Measurements from ENCODE around the gene GLRB.
A peak's percentile ranks its signal among the peaks of the same experiment; 100 is the strongest.
"Not testable (repeated sequence)": the region's sequence is repeated elsewhere in the genome, so short reads cannot be mapped to it uniquely, and the experiment has no call there.

The GLRB gene

GRCh38 chr4:157141976-157142375 is 66.0 kb downstream of the GLRB start:
- no peak for DNase-seq

GRCh38 chr4:157143369-157143768 is 67.4 kb downstream of the GLRB start:
- no peak for DNase-seq

DNA sequence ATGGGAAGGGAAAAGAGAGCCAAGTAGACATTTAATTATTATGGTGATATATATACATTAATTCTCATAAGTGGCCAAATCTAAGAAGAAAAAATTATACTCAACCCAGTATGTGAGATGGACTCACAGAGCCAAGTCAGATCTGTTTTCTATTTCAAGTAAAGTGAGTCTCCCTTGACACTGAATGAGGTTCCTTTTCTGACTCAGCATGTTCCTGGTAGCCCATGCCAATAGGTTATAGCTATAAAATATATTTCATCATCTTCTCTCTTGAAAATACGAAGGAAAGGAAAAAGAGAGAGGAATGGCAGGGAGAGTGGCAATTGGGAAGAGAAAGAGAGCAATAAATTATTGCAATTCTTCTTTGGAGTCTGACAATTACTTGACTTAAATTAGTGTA is 75.8 kb downstream of the GLRB start:
- no peak for DNase-seq

- no peak for DNase-seq
Measured at GRCh38 chr4:157165935-157166610, 90.1 kb downstream of the GLRB start.

- DNase-seq = no peak
Measured at GRCh38 chr4:157170321-157170720, 94.4 kb downstream of the GLRB start.

GRCh38 chr4:157172011-157172410 is 96.1 kb downstream of the GLRB start:
- no peak for DNase-seq

- DNase-seq = not testable (repeated sequence)
Measured at GRCh38 chr4:157180268-157180667, 104.3 kb downstream of the GLRB start.

DNA sequence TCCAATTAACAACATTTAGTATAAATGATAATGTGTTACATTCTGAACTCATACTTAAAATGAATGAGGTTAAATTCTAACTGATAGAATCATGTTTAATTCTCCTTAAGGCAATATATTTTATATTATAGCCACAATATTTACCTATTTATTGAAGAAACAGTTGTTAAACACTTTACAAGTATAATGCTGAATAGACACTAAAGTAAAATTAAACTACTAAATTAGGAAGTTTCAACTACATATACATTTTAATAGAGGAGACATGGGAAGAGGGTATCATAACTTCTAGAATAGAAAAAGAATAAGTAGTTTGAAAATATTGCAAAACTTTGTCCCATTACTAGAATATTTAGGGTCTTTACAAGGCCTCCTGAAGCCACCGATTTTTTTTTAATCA is 108.3 kb downstream of the GLRB start:
- no peak for DNase-seq

GRCh38 chr4:157185363-157185762 is 109.4 kb downstream of the GLRB start:
- no peak for DNase-seq

- DNase-seq = no peak
Measured at GRCh38 chr4:157195374-157195773, 119.4 kb downstream of the GLRB start.

- DNase-seq = no peak
Measured at GRCh38 chr4:157196046-157196445, 120.1 kb downstream of the GLRB start.

DNA sequence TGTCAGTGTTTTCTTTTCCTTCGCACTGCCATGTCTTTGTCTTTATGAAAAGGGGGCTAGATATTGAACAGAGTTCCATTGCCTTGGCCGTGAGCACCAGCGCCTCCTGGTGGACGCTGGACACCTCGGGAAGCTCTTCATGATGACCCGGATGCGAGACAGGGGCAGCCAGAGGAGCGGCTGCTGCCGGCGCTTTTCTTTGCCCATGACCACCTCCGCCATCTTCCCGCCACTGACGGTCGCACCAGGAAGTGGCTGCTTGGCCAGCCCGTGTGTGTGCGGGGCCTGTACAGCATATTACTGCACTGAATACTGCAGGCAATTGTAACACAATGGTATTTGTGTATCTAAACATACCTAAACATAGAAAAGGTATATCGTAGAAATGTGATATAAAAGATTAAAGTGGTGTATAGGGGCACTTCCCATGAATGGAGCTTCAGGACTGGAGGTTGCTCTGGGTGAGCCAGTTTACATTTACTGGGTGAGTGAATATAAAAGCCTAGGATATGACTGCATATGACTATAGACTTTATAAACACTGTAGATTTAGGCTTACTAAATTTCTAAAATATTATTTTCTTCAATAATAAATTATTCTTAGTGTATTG is 128.8 kb downstream of the GLRB start:
- no peak for DNase-seq

DNA sequence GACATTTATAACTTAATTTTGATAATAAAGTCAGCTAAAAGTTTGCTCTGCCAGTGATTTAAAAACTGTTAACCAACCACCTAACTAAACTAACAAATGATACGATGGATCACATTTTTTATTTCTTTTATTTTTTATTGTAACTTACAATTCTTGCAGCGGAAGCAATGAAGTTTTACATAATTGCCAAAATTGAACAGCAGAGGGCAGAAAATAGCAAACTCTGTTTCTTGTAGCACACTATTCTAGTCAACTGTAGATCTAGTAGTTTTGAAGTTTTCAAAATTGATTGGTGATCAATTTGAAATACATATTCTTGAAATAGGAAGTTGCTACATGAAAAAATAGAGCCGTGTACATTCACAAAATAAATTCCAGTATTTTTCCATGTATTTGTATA is 141.8 kb downstream of the GLRB start:
- DNase-seq = no peak

DNA sequence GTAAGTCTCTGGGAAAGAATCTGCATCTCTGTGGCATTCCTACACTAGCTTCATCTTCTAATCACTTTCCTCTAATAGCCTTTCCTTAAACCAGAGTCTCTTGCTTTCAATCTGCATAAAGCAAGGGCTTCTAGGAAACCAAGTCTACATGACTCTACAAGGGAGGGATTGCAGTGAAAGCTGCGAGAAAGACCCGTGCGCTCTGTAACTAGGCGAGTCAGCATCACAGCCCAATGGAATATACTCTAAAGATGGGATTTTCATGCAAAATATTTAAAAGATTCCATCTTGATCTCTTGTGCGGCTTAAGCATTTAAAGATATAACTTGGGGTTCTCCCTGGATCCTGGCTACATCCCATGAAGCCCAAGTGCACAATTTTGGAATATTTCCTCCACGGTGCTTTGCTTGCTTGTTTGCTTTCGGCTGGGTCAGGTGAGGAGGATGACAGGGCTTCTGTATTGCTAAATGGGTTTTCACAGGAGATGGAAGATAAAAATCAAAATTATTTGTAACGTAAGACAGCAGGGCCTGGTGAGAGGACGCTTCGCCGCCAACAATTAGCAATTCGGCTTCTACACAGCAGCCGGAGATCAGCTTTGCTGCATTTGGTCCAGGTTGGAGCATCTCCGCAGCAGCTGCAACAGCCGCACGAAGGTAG is 143.9 kb downstream of the GLRB start:
- no peak for DNase-seq

- peak; percentile 50 for DNase-seq
Measured at GRCh38 chr4:157220371-157220881, 144.5 kb downstream of the GLRB start, which contains the start of gene GRIA2. Gene GRIA2 (plus strand): TSS chr4:157220728. CDS start chr4:157221043, 315 bp downstream.

- DNase-seq = no peak
Measured at GRCh38 chr4:157221426-157221894, 145.5 kb downstream of the GLRB start.
